WTC11 (cell line): ENCODE results near the gene SLC9A7. TPM values are rescaled to one million over a fixed set of nuclear protein-coding genes. Genes with fewer than 3 reads are reported as not detected.

Experiments
- ATAC-seq: fragments of 200-7000 bp; cut with Tn5 transposase; 2 replicates; pipeline ENCODE4 v1.10.0; 2021; ENCODE audit warnings: mild to moderate bottlenecking, moderate library complexity
- CTCF ChIA-PET: fragments of 300-600 bp; sonication (Branson Sonifier 250); formaldehyde crosslinking; loops from one replicate; lab custom pipeline; 2021; ENCODE audit warnings: antibody characterized with exemption; lab: Charles Lee
- POLR2A ChIA-PET: fragments of 350-600 bp; sonication (Branson Sonifier 250); formaldehyde crosslinking; loops from one replicate; lab custom pipeline; 2021; ENCODE audit warnings: antibody characterized with exemption; lab: Charles Lee
- DNase-seq: peaks from one replicate; pipeline ENCODE4 v3.0.0; 2021; ENCODE audit warnings: low spot score
- H3K27ac Mint-ChIP-seq: 2 replicates; pipeline ENCODE4 v1.8.0; 2021; ENCODE audit warnings: mixed read lengths
- H3K27me3 Mint-ChIP-seq: 2 replicates; pipeline ENCODE4 v1.8.0; 2021; ENCODE audit warnings: low read depth, mild to moderate bottlenecking, moderate library complexity, mixed read lengths
- H3K36me3 Mint-ChIP-seq: 2 replicates; pipeline ENCODE4 v1.8.0; 2021; ENCODE audit warnings: mixed read lengths
- H3K4me1 Mint-ChIP-seq: 2 replicates; pipeline ENCODE4 v1.8.0; 2022; ENCODE audit warnings: mixed read lengths
- H3K4me3 Mint-ChIP-seq: 2 replicates; pipeline ENCODE4 v1.8.0; 2021; ENCODE audit warnings: mild to moderate bottlenecking, moderate library complexity, mixed read lengths
- H3K9me3 Mint-ChIP-seq: 2 replicates; pipeline ENCODE4 v1.8.0; 2021; ENCODE audit warnings: mixed read lengths
- ATF1 ChIP-seq: sonication (generic); formaldehyde crosslinking; IDR thresholded peaks from 2 replicates; pipeline ENCODE4 v1.8.1; 2023; ENCODE audit warnings: mild to moderate bottlenecking, moderate library complexity, missing genetic modification reagents
- CTCF ChIP-seq: fragments of 200-600 bp; IDR thresholded peaks from 2 replicates; pipeline ENCODE4 v1.8.0; 2022; ENCODE audit warnings: antibody characterized with exemption
- E2F4 ChIP-seq: sonication (generic); formaldehyde crosslinking; IDR thresholded peaks from 2 replicates; pipeline ENCODE4 v1.8.1; 2022; ENCODE audit warnings: low read depth, mild to moderate bottlenecking, moderate library complexity, missing genetic modification reagents, borderline replicate concordance
- ESRRA ChIP-seq: sonication (generic); formaldehyde crosslinking; IDR thresholded peaks from 2 replicates; pipeline ENCODE4 v1.8.1; 2022; ENCODE audit warnings: mild to moderate bottlenecking, missing genetic modification reagents, borderline replicate concordance
- FOXJ3 ChIP-seq: sonication (generic); formaldehyde crosslinking; IDR thresholded peaks from 2 replicates; pipeline ENCODE4 v1.9.0; 2021; ENCODE audit warnings: missing genetic modification reagents, mild to moderate bottlenecking, borderline replicate concordance
- FOXK1 ChIP-seq: sonication (generic); formaldehyde crosslinking; IDR thresholded peaks from 2 replicates; pipeline ENCODE4 v1.8.0; 2022; ENCODE audit warnings: mild to moderate bottlenecking, moderate library complexity, missing genetic modification reagents
- FOXP1 ChIP-seq: sonication (generic); formaldehyde crosslinking; IDR thresholded peaks from 2 replicates; pipeline ENCODE4 v1.8.0; 2022; ENCODE audit warnings: missing genetic modification reagents, mild to moderate bottlenecking, moderate library complexity, borderline replicate concordance
- GABPB1 ChIP-seq: sonication (generic); formaldehyde crosslinking; IDR thresholded peaks from 2 replicates; pipeline ENCODE4 v1.8.1; 2023; ENCODE audit warnings: mild to moderate bottlenecking, missing genetic modification reagents
- HMGXB4 ChIP-seq: sonication (generic); formaldehyde crosslinking; IDR thresholded peaks from 2 replicates; pipeline ENCODE4 v1.8.1; 2023; ENCODE audit warnings: mild to moderate bottlenecking, moderate library complexity, missing genetic modification reagents
- JAZF1 ChIP-seq: fragments of 250-450 bp; sonication (Bioruptor Pico); IDR thresholded peaks from 2 replicates; pipeline ENCODE4 v1.9.0; 2021; ENCODE audit warnings: moderate library complexity, mild to moderate bottlenecking, inconsistent platforms
- JUN ChIP-seq: sonication (generic); formaldehyde crosslinking; IDR thresholded peaks from 2 replicates; pipeline ENCODE4 v1.8.0; 2023; ENCODE audit warnings: mild to moderate bottlenecking, missing genetic modification reagents
- KAT7 ChIP-seq: sonication (generic); formaldehyde crosslinking; IDR thresholded peaks from 2 replicates; pipeline ENCODE4 v1.8.1; 2023; ENCODE audit warnings: missing genetic modification reagents, mild to moderate bottlenecking, borderline replicate concordance
- MAX ChIP-seq: sonication (generic); formaldehyde crosslinking; IDR thresholded peaks from 2 replicates; pipeline ENCODE4 v1.8.0; 2022; ENCODE audit warnings: mild to moderate bottlenecking, missing genetic modification reagents
- NFATC4 ChIP-seq: fragments of 250-450 bp; sonication (Bioruptor Pico); IDR thresholded peaks from 2 replicates; pipeline ENCODE4 v1.9.0; 2021; ENCODE audit warnings: mild to moderate bottlenecking
- PRRX2 ChIP-seq: fragments of 250-450 bp; sonication (Bioruptor Pico); IDR thresholded peaks from 2 replicates; pipeline ENCODE4 v1.8.0; 2021; ENCODE audit warnings: mild to moderate bottlenecking
- ZNF219 ChIP-seq: sonication (generic); formaldehyde crosslinking; IDR thresholded peaks from 2 replicates; pipeline ENCODE4 v1.8.0; 2023; ENCODE audit warnings: missing genetic modification reagents, mild to moderate bottlenecking, borderline replicate concordance
- ZNF263 ChIP-seq: sonication (generic); formaldehyde crosslinking; IDR thresholded peaks from 2 replicates; pipeline ENCODE4 v1.8.1; 2022; ENCODE audit warnings: low read depth, mild to moderate bottlenecking, moderate library complexity, missing genetic modification reagents
- total RNA-seq: library from RNA; stranded (reverse); gene quantifications from 3 replicates; pipeline ENCODE4 v1.2.3, GENCODE V29; 2021
- TF ChIP-seq, protein P1 (sequence below): fragments of 250-450 bp; sonication (Bioruptor Pico); IDR thresholded peaks from 2 replicates; pipeline ENCODE4 v1.9.0; 2021; ENCODE audit warnings: mild to moderate bottlenecking
- TF ChIP-seq, protein P2 (sequence below): fragments of 250-450 bp; sonication (Bioruptor Pico); IDR thresholded peaks from 2 replicates; pipeline ENCODE4 v1.8.0; 2021; ENCODE audit warnings: mild to moderate bottlenecking
- TF ChIP-seq, protein P3 (sequence below): sonication (generic); formaldehyde crosslinking; IDR thresholded peaks from 2 replicates; pipeline ENCODE4 v1.8.1; 2023; ENCODE audit warnings: mild to moderate bottlenecking, missing genetic modification reagents, borderline replicate concordance
- TF ChIP-seq, protein P4 (sequence below): sonication (generic); formaldehyde crosslinking; IDR thresholded peaks from 2 replicates; pipeline ENCODE4 v1.8.1; 2022; ENCODE audit warnings: mild to moderate bottlenecking, moderate library complexity, missing genetic modification reagents

The SLC9A7 gene
- total RNA-seq, 1 experiment from 2014 or later, result 18.0 TPM

DNA sequence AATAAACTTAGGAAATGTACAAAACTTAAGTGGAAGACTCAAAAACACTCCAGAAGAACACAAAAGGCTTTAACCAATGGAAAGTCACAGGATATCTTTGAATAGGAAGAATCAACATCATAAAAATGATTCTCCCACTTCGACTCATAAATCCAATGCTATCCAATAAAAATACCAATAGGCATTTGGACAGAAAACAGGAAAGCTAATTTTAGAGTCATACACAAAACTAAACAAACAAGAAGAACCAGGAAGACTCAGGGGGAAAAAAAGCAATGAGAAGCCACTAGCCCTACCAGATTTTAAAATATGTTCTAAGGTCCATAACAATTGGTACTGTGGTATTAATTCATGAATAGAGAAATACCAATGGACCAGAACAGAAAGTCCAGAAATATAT lies 28.2 kb downstream of the SLC9A7 start (continued):
- TF ChIP-seq ZNF263 (CRISPR knock-in tag) (no peak), PRRX2 (no peak), NFATC4 (no peak), HMGXB4 (CRISPR knock-in tag) (no peak), JAZF1 (no peak), GABPB1 (CRISPR knock-in tag) (no peak), E2F4 (CRISPR knock-in tag) (no peak), ESRRA (no peak), ATF1 (CRISPR knock-in tag) (no peak)
- TF ChIP-seq, protein P1, sequence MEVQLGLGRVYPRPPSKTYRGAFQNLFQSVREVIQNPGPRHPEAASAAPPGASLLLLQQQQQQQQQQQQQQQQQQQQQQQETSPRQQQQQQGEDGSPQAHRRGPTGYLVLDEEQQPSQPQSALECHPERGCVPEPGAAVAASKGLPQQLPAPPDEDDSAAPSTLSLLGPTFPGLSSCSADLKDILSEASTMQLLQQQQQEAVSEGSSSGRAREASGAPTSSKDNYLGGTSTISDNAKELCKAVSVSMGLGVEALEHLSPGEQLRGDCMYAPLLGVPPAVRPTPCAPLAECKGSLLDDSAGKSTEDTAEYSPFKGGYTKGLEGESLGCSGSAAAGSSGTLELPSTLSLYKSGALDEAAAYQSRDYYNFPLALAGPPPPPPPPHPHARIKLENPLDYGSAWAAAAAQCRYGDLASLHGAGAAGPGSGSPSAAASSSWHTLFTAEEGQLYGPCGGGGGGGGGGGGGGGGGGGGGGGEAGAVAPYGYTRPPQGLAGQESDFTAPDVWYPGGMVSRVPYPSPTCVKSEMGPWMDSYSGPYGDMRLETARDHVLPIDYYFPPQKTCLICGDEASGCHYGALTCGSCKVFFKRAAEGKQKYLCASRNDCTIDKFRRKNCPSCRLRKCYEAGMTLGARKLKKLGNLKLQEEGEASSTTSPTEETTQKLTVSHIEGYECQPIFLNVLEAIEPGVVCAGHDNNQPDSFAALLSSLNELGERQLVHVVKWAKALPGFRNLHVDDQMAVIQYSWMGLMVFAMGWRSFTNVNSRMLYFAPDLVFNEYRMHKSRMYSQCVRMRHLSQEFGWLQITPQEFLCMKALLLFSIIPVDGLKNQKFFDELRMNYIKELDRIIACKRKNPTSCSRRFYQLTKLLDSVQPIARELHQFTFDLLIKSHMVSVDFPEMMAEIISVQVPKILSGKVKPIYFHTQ (CRISPR knock-in tag), result no peak
- TF ChIP-seq, protein P2, sequence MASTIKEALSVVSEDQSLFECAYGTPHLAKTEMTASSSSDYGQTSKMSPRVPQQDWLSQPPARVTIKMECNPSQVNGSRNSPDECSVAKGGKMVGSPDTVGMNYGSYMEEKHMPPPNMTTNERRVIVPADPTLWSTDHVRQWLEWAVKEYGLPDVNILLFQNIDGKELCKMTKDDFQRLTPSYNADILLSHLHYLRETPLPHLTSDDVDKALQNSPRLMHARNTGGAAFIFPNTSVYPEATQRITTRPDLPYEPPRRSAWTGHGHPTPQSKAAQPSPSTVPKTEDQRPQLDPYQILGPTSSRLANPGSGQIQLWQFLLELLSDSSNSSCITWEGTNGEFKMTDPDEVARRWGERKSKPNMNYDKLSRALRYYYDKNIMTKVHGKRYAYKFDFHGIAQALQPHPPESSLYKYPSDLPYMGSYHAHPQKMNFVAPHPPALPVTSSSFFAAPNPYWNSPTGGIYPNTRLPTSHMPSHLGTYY (CRISPR knock-in tag), result no peak
- TF ChIP-seq, protein P3, sequence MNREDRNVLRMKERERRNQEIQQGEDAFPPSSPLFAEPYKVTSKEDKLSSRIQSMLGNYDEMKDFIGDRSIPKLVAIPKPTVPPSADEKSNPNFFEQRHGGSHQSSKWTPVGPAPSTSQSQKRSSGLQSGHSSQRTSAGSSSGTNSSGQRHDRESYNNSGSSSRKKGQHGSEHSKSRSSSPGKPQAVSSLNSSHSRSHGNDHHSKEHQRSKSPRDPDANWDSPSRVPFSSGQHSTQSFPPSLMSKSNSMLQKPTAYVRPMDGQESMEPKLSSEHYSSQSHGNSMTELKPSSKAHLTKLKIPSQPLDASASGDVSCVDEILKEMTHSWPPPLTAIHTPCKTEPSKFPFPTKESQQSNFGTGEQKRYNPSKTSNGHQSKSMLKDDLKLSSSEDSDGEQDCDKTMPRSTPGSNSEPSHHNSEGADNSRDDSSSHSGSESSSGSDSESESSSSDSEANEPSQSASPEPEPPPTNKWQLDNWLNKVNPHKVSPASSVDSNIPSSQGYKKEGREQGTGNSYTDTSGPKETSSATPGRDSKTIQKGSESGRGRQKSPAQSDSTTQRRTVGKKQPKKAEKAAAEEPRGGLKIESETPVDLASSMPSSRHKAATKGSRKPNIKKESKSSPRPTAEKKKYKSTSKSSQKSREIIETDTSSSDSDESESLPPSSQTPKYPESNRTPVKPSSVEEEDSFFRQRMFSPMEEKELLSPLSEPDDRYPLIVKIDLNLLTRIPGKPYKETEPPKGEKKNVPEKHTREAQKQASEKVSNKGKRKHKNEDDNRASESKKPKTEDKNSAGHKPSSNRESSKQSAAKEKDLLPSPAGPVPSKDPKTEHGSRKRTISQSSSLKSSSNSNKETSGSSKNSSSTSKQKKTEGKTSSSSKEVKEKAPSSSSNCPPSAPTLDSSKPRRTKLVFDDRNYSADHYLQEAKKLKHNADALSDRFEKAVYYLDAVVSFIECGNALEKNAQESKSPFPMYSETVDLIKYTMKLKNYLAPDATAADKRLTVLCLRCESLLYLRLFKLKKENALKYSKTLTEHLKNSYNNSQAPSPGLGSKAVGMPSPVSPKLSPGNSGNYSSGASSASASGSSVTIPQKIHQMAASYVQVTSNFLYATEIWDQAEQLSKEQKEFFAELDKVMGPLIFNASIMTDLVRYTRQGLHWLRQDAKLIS (CRISPR knock-in tag), result no peak

GRCh38 chrX:46727441-46727840 lies 31.5 kb downstream of the SLC9A7 start:
- H3K9me3 Mint-ChIP-seq, result no peaks in the 10 kb centered on the region
- DNase-seq, result no peak
- TF ChIP-seq ZNF219 (CRISPR knock-in tag) (no peak), JUN (no peak), FOXK1 (CRISPR knock-in tag) (no peak), ATF1 (CRISPR knock-in tag) (no peak), FOXP1 (CRISPR knock-in tag) (no peak), FOXJ3 (CRISPR knock-in tag) (no peak), KAT7 (CRISPR knock-in tag) (no peak), ESRRA (no peak), CTCF (no peak), MAX (no peak)
- TF ChIP-seq, protein P2 (CRISPR knock-in tag), result no peak
- TF ChIP-seq, protein P4, sequence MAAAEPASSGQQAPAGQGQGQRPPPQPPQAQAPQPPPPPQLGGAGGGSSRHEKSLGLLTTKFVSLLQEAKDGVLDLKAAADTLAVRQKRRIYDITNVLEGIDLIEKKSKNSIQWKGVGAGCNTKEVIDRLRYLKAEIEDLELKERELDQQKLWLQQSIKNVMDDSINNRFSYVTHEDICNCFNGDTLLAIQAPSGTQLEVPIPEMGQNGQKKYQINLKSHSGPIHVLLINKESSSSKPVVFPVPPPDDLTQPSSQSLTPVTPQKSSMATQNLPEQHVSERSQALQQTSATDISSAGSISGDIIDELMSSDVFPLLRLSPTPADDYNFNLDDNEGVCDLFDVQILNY (CRISPR knock-in tag), result no peak

More at GRCh38 chrX:46727441-46727840, 31.5 kb downstream of the SLC9A7 start:
- peak overlapping the region; percentile 42; the same call in 1 of the 2 replicates for H3K27ac Mint-ChIP-seq
- H3K4me3 Mint-ChIP-seq, result no peak overlapping the region
- H3K36me3 Mint-ChIP-seq, result no peaks in the 10 kb centered on the region
- CTCF ChIA-PET, result no interaction called here
- H3K27me3 Mint-ChIP-seq, result no peaks in the 10 kb centered on the region
- H3K4me1 Mint-ChIP-seq, result peaks cover 8% of the 10 kb centered on the region
- POLR2A ChIA-PET, result no interaction called here
- no peak for ATAC-seq
